ENCODE data around the gene EXOC2.

The EXOC2 gene

GRCh38 chr6:731924-732323 lies 39.0 kb upstream of the EXOC2 start:
- Mint-ChIP-seq H3K27me3 (ENCODE audit: low read depth, poor library complexity) (peaks cover 46% of the 10 kb centered on the region), H3K27ac (no peak overlapping the region), H3K4me3 (no peak overlapping the region), H3K36me3 (ENCODE audit: low read depth) (no peaks in the 10 kb centered on the region), H3K4me1 (no peaks in the 10 kb centered on the region), H3K9me3 (peaks cover 4% of the 10 kb centered on the region)
- TF ChIP-seq CTCF (IDR thresholded peaks at IDR 0.05): no peak
- no peak for DNase-seq

- no peaks in the 10 kb centered on the region for H3K36me3 Mint-ChIP-seq (ENCODE audit: low read depth)
- H3K27me3 Mint-ChIP-seq (ENCODE audit: low read depth, poor library complexity): peaks cover 51% of the 10 kb centered on the region
- no peak for DNase-seq
- no peaks in the 10 kb centered on the region for H3K9me3 Mint-ChIP-seq
- no peak overlapping the region for H3K27ac Mint-ChIP-seq
- H3K4me1 Mint-ChIP-seq: no peaks in the 10 kb centered on the region
- TF ChIP-seq CTCF (IDR thresholded peaks at IDR 0.05): no peak
- no peak overlapping the region for H3K4me3 Mint-ChIP-seq
These were observed 36.8 kb upstream of the EXOC2 start for GRCh38 chr6:729606-730320.

- H3K4me1 Mint-ChIP-seq: no peaks in the 10 kb centered on the region
- DNase-seq: no peak
- no peak for TF ChIP-seq CTCF (IDR thresholded peaks at IDR 0.05)
- H3K27ac Mint-ChIP-seq: no peak overlapping the region
- H3K4me3 Mint-ChIP-seq: no peak overlapping the region
- no peaks in the 10 kb centered on the region for H3K9me3 Mint-ChIP-seq
- peaks cover 41% of the 10 kb centered on the region for H3K27me3 Mint-ChIP-seq (ENCODE audit: low read depth, poor library complexity)
- H3K36me3 Mint-ChIP-seq (ENCODE audit: low read depth): no peaks in the 10 kb centered on the region
These were observed 34.9 kb upstream of the EXOC2 start for GRCh38 chr6:727856-728255.

GRCh38 chr6:723540-723939 lies 30.6 kb upstream of the EXOC2 start:
- Mint-ChIP-seq H3K36me3 (ENCODE audit: low read depth) (no peaks in the 10 kb centered on the region), H3K4me3 (no peak overlapping the region), H3K4me1 (no peaks in the 10 kb centered on the region), H3K9me3 (no peaks in the 10 kb centered on the region), H3K27me3 (ENCODE audit: low read depth, poor library complexity) (peaks cover 44% of the 10 kb centered on the region), H3K27ac (no peak overlapping the region)
- no peak for TF ChIP-seq CTCF (IDR thresholded peaks at IDR 0.05)
- no peak for DNase-seq

GRCh38 chr6:722608-723007 lies 29.7 kb upstream of the EXOC2 start:
- H3K4me3 Mint-ChIP-seq: no peak overlapping the region
- peaks cover 45% of the 10 kb centered on the region for H3K27me3 Mint-ChIP-seq (ENCODE audit: low read depth, poor library complexity)
- no peaks in the 10 kb centered on the region for H3K4me1 Mint-ChIP-seq
- no peak for TF ChIP-seq CTCF (IDR thresholded peaks at IDR 0.05)
- DNase-seq: no peak
- no peak overlapping the region for H3K27ac Mint-ChIP-seq
- no peaks in the 10 kb centered on the region for H3K9me3 Mint-ChIP-seq
- H3K36me3 Mint-ChIP-seq (ENCODE audit: low read depth): no peaks in the 10 kb centered on the region

GRCh38 chr6:722077-722524 lies 29.2 kb upstream of the EXOC2 start:
- peaks cover 47% of the 10 kb centered on the region for H3K27me3 Mint-ChIP-seq (ENCODE audit: low read depth, poor library complexity)
- DNase-seq: peak; percentile 81

More at GRCh38 chr6:722077-722524, 29.2 kb upstream of the EXOC2 start:
- no peak overlapping the region for H3K4me3 Mint-ChIP-seq
- no peaks in the 10 kb centered on the region for H3K9me3 Mint-ChIP-seq
- H3K36me3 Mint-ChIP-seq (ENCODE audit: low read depth): no peaks in the 10 kb centered on the region
- H3K27ac Mint-ChIP-seq: no peak overlapping the region
- H3K4me1 Mint-ChIP-seq: no peaks in the 10 kb centered on the region
- peak; percentile 91 for TF ChIP-seq CTCF (IDR thresholded peaks at IDR 0.05)
